Stimulated activated memory B cell treated with anti-CD40 and anti-IgM and Interleukin-4, amounts not matched to agents 10 μg/mL and 1 μg/mL and 100 μg/mL, for 72 hours (primary cell): ENCODE data around the gene MOSPD3.
"Not testable (repeated sequence)": the region's sequence is repeated elsewhere in the genome, so short reads cannot be mapped to it uniquely, and the experiment has no call there.

Source experiments
- ATAC-seq: fragments of 150-1000 bp; cut with Tn5 transposase; 2 replicates; pipeline ENCODE4 v1.10.0; 2021
- H3K27ac Mint-ChIP-seq: one replicate; pipeline ENCODE4 v1.8.0; 2022; ENCODE audit warnings: mild to moderate bottlenecking, mixed read lengths
- H3K27me3 Mint-ChIP-seq: one replicate; pipeline ENCODE4 v1.8.0; 2022; ENCODE audit warnings: mixed read lengths
- H3K36me3 Mint-ChIP-seq: one replicate; pipeline ENCODE4 v1.8.0; 2022; ENCODE audit warnings: mixed read lengths
- H3K4me1 Mint-ChIP-seq: one replicate; pipeline ENCODE4 v1.8.0; 2022; ENCODE audit warnings: mixed read lengths
- H3K4me3 Mint-ChIP-seq: one replicate; pipeline ENCODE4 v1.8.0; 2022; ENCODE audit warnings: mild to moderate bottlenecking, moderate library complexity, mixed read lengths
- H3K9me3 Mint-ChIP-seq: one replicate; pipeline ENCODE4 v1.8.0; 2022; ENCODE audit warnings: mixed read lengths

The MOSPD3 gene, protein sequence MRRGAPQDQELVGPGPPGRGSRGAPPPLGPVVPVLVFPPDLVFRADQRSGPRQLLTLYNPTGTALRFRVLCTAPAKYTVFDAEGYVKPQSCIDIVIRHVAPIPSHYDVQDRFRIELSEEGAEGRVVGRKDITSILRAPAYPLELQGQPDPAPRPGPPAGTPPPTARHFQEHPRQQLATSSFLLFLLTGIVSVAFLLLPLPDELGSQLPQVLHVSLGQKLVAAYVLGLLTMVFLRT

GRCh38 chr7:100611983-100612729 lies at the start of gene MOSPD3:
Gene MOSPD3, plus strand, starts transcription at chr7:100612540. Its CDS starts 252 bp downstream, at chr7:100612792.
- Mint-ChIP-seq H3K4me1 (peaks cover 14% of the 10 kb centered on the region), H3K4me3 (peak within 1 kb of the TSS; percentile 98), H3K27ac (peak within 1 kb of the TSS; percentile 94), H3K36me3 (peaks cover 11% of the 10 kb centered on the region), H3K27me3 (no peaks in the 10 kb centered on the region), H3K9me3 (no peaks in the 10 kb centered on the region)
- peak; percentile 97 for ATAC-seq

DNA sequence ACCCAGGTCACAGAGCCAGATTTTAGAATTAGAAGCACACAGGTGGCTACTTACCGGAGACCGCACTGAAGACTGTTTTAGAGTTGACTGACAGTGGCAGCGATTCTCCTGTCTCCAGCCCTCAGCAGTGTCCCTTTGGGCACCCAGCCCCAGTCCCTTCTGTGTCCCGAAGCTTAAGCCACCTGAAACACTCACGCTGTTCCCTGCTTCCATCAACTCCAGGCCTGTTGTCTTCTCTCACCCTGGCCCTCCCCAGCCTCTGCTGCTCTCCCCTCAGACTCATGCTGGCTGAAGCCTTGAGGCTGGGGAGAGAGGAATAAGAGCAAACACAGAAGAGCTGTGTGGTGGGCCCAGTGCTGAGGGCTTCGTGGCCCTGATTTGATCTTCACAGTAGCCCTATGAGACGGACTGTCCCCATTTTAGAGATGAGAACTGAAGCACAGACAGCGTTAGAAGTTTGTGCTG lies 49.2 kb upstream of the MOSPD3 start:
- Mint-ChIP-seq H3K4me3 (no peak overlapping the region), H3K9me3 (no peaks in the 10 kb centered on the region), H3K27ac (no peak overlapping the region), H3K4me1 (peaks cover 23% of the 10 kb centered on the region), H3K27me3 (no peaks in the 10 kb centered on the region), H3K36me3 (peaks cover 23% of the 10 kb centered on the region)
- no peak for ATAC-seq

- no peak overlapping the region for H3K27ac Mint-ChIP-seq
Measured at GRCh38 chr7:100563809-100564400, 48.4 kb upstream of the MOSPD3 start.

GRCh38 chr7:100564405-100564804 lies 47.9 kb upstream of the MOSPD3 start:
- Mint-ChIP-seq H3K36me3 (peaks cover 23% of the 10 kb centered on the region), H3K4me1 (peaks cover 35% of the 10 kb centered on the region)
- H3K27me3 Mint-ChIP-seq, H3K9me3 Mint-ChIP-seq, H3K4me3 Mint-ChIP-seq, H3K27ac Mint-ChIP-seq, ATAC-seq: not testable (repeated sequence)

More at GRCh38 chr7:100563809-100564400, 48.4 kb upstream of the MOSPD3 start:
- no peaks in the 10 kb centered on the region for H3K9me3 Mint-ChIP-seq
- H3K27me3 Mint-ChIP-seq: no peaks in the 10 kb centered on the region
- peaks cover 23% of the 10 kb centered on the region for H3K36me3 Mint-ChIP-seq
- peaks cover 30% of the 10 kb centered on the region for H3K4me1 Mint-ChIP-seq
- no peak overlapping the region for H3K4me3 Mint-ChIP-seq
- peak; percentile 71 for ATAC-seq

DNA sequence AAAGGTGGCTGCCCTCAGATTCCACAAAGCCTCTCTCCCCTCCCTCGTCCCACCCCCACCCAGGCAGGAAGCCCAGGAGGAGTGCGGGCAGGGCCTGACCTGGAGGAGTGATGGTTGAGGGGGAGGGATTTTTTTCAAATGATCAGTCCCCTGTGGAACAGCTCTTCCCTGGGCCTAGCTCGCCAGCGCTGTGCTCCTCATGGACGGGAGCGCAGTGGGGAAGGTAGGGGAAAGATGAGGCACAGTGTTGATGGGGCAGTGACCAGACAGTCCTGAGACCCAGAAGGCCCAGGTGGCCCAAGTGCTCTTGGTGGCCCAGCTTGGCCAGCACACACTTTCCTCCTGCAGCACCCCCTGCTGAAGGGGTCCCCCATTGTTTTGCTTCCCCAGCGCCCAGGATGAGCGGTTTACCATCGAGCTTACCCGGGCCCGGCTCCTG lies 47.2 kb upstream of the MOSPD3 start:
- Mint-ChIP-seq H3K4me1 (peaks cover 38% of the 10 kb centered on the region), H3K36me3 (peaks cover 23% of the 10 kb centered on the region), H3K9me3 (no peaks in the 10 kb centered on the region), H3K27me3 (no peaks in the 10 kb centered on the region), H3K27ac (no peak overlapping the region), H3K4me3 (no peak overlapping the region)
- no peak for ATAC-seq

DNA sequence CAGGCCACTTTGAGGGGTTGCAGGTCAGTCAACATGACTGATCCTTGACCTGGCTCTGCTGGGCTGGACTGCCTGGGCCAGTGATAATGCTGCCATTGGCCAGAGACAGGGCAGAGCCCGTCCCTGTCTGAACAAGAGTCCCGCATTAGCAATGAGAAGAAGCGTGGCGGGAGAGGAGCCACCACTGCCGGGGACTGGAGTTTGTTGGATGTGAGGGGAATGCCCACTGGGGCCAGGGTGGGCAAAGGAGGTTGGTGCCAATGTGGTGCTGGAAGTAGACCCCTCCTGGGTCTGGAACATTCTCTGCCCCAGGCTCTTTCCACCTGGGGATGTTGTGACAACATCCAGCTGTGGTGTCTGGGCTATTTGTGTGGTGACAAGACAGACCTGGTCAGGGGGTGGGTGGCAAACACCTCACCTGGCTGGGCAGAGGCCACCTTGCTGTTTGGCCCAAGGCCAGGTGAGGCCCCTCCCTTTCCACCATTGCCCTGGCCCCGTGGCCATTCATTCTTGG lies 46.3 kb upstream of the MOSPD3 start:
- Mint-ChIP-seq H3K36me3 (peaks cover 23% of the 10 kb centered on the region), H3K27me3 (no peaks in the 10 kb centered on the region), H3K27ac (no peak overlapping the region), H3K4me1 (peaks cover 46% of the 10 kb centered on the region), H3K9me3 (no peaks in the 10 kb centered on the region), H3K4me3 (no peak overlapping the region)
- no peak for ATAC-seq

DNA sequence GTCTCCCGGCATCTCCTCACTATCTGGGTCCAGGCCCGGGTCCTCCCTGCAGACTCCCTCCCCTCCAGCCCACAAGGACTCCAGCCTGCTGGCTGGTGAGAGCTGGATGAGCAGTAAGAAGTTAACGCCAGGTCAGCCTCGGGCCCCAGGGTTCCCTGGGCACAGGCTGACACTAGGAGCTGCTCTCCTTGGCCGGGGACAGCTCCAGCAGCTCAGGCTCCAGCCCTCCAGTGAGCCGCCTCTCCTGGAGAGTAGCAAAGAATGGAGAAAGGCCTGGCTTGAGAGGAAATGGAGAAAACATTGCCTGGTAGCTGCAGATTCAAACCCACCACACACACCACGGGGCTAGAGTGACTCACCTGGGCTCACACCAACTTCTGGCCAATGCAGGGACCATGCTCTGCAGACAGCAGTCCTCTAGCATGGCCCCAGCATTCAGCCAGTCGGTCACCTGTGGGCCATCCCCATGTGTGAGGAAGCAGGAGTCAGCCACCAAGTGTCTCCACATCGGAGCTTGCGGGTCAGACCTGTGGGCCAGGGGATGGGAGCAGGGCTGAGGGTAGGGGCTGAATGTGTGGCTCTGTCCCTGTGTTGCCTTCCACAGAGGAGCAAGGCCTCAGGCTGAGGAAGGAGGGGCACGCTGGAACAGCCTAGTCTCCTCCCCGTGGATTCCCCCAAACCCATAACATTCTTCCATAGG lies 45.2 kb upstream of the MOSPD3 start:
- Mint-ChIP-seq H3K36me3 (peaks cover 26% of the 10 kb centered on the region), H3K4me1 (peaks cover 52% of the 10 kb centered on the region), H3K27ac (no peak overlapping the region), H3K27me3 (no peaks in the 10 kb centered on the region), H3K4me3 (no peak overlapping the region), H3K9me3 (no peaks in the 10 kb centered on the region)
- ATAC-seq: no peak

GRCh38 chr7:100567751-100568175 lies 44.6 kb upstream of the MOSPD3 start:
- no peaks in the 10 kb centered on the region for H3K27me3 Mint-ChIP-seq
- H3K27ac Mint-ChIP-seq: no peak overlapping the region
- peaks cover 26% of the 10 kb centered on the region for H3K36me3 Mint-ChIP-seq
- no peak for ATAC-seq
- no peaks in the 10 kb centered on the region for H3K9me3 Mint-ChIP-seq
- H3K4me1 Mint-ChIP-seq: peaks cover 57% of the 10 kb centered on the region
- H3K4me3 Mint-ChIP-seq: no peak overlapping the region

DNA sequence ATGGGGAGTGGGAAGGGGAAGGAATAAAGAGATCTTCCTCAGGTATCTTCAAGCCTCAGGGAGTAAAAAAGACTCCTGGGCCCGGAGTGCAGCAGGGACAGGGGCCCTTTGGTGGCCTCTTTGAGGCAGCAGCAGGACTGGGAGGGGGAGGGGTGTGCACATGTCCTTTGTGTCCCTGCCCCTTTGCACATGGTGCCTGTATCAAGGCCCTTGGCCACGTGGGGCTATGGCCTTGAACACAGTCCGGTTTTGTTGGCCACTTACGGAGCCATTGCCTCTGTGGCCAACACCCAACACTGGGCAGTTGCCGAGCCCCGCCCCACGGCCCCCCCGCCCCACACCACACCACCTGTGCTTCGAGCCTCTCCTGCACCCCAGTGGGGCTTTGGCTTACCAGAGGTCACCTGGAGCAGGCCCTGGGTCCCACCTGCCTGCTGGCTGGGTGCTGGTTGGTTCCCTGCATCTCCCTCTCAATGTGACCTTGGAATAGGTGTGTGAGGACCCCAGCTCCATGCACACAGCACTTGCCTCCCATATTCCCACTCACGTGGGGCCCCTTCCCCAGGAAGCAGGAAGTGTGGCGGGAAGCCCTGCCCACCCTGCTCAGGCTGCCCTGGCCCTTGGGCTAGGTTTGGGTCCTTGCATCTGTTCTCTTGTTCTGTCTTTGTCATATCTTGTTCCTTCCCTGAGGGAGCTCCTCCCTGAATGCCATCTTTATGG lies 44.0 kb upstream of the MOSPD3 start:
- Mint-ChIP-seq H3K4me3 (no peak overlapping the region), H3K9me3 (no peaks in the 10 kb centered on the region), H3K4me1 (peaks cover 57% of the 10 kb centered on the region), H3K27ac (peak overlapping the region; percentile 59), H3K36me3 (peaks cover 25% of the 10 kb centered on the region), H3K27me3 (no peaks in the 10 kb centered on the region)
- ATAC-seq: no peak

DNA sequence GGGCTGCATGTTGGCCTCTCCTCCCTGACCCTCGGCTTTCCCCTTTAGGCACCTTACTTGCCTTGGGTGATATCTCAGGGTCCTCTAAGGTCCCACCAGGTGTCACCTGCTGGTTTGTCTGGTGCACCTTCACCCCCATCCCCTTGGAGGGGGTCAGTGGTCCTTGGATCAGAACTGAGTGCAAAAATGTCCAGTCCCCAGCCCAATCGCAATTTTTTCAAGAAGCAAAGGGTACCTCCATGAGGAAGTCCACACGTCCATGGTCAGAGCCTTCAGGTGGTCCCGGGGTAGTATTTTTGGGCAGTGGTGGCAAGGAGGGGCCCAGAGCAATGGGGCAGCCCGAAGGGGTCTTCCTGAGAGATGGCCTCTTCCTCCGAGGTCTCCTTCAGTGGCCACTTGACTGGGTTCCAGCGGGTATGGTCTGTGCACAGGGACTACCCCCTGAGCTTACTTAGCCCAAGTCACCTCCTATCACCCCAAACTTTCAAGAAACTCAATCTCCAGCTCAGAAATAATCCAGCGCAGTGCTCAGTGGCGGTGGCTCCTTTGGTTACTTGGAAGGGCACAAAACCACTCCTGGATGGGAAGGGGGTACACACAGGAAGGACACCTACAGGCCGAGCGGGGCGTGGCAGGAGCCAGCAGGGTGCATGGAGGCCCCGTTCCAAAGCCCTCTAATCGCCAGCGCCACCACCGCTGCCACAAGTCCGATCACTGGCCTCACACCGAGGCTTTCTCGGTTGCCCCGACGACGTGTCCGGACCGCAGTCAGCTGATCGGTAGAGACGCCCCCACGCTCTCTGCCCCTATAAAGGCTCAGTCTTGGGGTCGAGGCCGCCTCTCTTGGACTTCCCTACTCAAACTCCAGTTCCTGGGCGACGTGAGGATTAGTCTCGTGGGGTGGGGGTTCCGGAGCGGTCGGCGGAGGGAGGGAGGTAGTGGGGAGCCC lies 43.2 kb upstream of the MOSPD3 start:
- Mint-ChIP-seq H3K36me3 (peaks cover 21% of the 10 kb centered on the region), H3K27ac (peak overlapping the region; percentile 59), H3K27me3 (no peaks in the 10 kb centered on the region), H3K9me3 (no peaks in the 10 kb centered on the region), H3K4me3 (peak overlapping the region; percentile 44), H3K4me1 (peaks cover 49% of the 10 kb centered on the region)
- peak; percentile 49 for ATAC-seq

- H3K9me3 Mint-ChIP-seq: no peaks in the 10 kb centered on the region
- H3K27me3 Mint-ChIP-seq: no peaks in the 10 kb centered on the region
- H3K36me3 Mint-ChIP-seq: peaks cover 37% of the 10 kb centered on the region
- H3K4me3 Mint-ChIP-seq: no peak overlapping the region
- H3K27ac Mint-ChIP-seq: no peak overlapping the region
- ATAC-seq: no peak
- H3K4me1 Mint-ChIP-seq: peaks cover 48% of the 10 kb centered on the region
Measured at GRCh38 chr7:100570954-100571828, 41.1 kb upstream of the MOSPD3 start.

DNA sequence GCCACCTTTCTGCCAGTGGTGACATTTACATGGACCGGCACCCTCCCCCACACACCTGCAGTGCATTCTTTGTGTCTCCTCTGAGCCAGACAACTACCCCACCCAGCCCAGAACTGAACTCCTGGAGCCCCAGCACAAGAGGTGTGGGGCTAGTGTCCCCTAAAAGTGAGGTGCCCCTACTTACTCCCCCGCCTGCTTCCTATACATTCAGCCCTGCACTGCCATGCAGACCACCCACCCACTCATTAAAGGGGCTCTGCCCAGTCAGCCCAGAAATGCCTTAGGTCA lies 40.6 kb upstream of the MOSPD3 start:
- no peaks in the 10 kb centered on the region for H3K9me3 Mint-ChIP-seq
- H3K36me3 Mint-ChIP-seq: peaks cover 43% of the 10 kb centered on the region
- no peak for ATAC-seq
- H3K27ac Mint-ChIP-seq: no peak overlapping the region
- H3K4me1 Mint-ChIP-seq: peaks cover 48% of the 10 kb centered on the region
- no peak overlapping the region for H3K4me3 Mint-ChIP-seq
- H3K27me3 Mint-ChIP-seq: no peaks in the 10 kb centered on the region
